H1 (cell line): ENCODE data around the gene ARHGEF11. TPM values are rescaled to one million over a fixed set of nuclear protein-coding genes. Genes with fewer than 3 reads are reported as not detected.

Experiments used
- BRCA1 ChIP-seq: IDR thresholded peaks from 2 replicates; pipeline ENCODE4 v1.6.1; 2012; ENCODE audit warnings: low read depth, low read length, improper control_type of control experiment
- EGR1 ChIP-seq: IDR thresholded peaks from 2 replicates; pipeline ENCODE4 v1.6.1; 2011; ENCODE audit warnings: low read depth, low read length, borderline replicate concordance
- FOSL1 ChIP-seq: IDR thresholded peaks from 2 replicates; pipeline ENCODE4 v1.6.1; 2011; ENCODE audit warnings: mild to moderate bottlenecking, low read depth, low read length, moderate library complexity; ENCODE audit not compliant: insufficient read depth
- SIN3A ChIP-seq, 2 experiments: IDR thresholded peaks in 1 of 2; conservative IDR thresholded peaks in 1 of 2; 2 replicates each; pipeline ENCODE4 v1.6.1; 2011 to 2012; ENCODE audit warnings: low read length in 2 of 2, improper control_type of control experiment in 1 of 2, low read depth in 1 of 2, mild to moderate bottlenecking in 1 of 2
- polyA plus RNA-seq, 7 experiments: library from polyadenylated mRNA; depleted of rRNA in 3 of 7; stranded (reverse) in 5 of 7; unstranded in 2 of 7; fragments of >200 nt in 5 of 7; fragments of 200-250 nt in 2 of 7; gene quantifications; 1 replicate in 5 of 7; 2 replicates in 1 of 7; 4 replicates in 1 of 7; pipeline versions ENCODE4 v1.2.1 to v1.2.3, GENCODE V29; 2011 to 2013; ENCODE audit warnings: missing spikeins in 2 of 7, mixed read lengths in 2 of 7
- total RNA-seq: library from RNA; stranded (reverse); fragmentation: NEBNext Ultra II Directional; extraction: Animal tissue kit (Norgen Biotek cat#: 25700); gene quantifications from 2 replicates; pipeline ENCODE4 v1.2.1, GENCODE V29; 2021

Gene ARHGEF11
- total and polyA plus RNA-seq, 2 of the 8 experiments (the other 6 are each of a cell fraction or from before 2014, with no cell fraction given) = 19.9 to 33.1 TPM

DNA sequence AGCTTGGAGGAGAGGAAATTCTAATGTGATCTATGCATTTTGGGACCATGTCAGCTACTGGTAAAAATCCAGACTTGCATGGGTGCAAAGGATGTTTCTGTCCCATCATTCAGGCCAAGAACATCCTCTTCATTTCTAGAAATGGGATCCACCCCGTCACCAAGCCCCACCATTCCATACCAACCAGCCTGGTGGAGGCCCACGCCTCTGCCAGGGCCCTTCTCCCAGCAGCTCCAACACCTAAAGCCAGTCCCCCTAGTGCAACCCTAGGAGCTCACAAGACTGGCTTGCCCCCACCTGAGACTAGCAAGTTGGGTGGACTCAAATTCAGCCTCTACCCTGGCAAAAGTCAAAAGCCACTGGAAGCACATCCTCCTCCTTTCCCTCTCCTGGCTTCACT is 1.9 kb downstream of the ARHGEF11 start (continued):
- TF ChIP-seq BRCA1 = no peak
- TF ChIP-seq EGR1 = no peak
- TF ChIP-seq SIN3A (conservative IDR thresholded peaks at IDR 0.05 in 1 of 2, IDR thresholded peaks at IDR 0.05 in 1 of 2; ENCODE audit: low read depth in 1 of 2, low read length in 2 of 2) = no peak
- no peak for TF ChIP-seq FOSL1
